Measurements from ENCODE around the gene CHST6. TPM values are rescaled to one million over a fixed set of nuclear protein-coding genes. Genes with fewer than 3 reads are reported as not detected.

CHST6 gene
- total RNA-seq, 2 experiments from 2014 or later: not detected

DNA sequence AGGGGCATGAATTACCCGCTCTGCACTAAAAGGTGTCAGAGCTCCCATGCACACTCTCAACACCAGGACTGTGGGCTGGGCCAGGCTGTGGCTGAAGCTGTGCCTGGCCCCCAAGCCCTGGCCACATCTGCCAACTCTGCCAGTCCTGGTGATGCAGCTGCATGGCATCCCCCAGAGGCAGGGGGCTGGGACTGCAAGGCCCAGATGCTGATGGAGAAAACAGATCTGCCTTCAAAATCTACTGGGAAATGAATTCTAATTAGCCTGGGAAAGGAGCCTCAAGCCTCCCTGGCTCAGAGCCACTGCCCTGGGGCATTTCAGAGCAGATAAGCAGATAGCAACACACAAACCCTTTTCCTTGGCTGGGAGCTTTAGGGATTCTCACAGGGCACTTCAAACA lies 3.4 kb downstream of the CHST6 start:
- DNase-seq (peak; percentile 6), ATAC-seq (peak; percentile 52)
- TF ChIP-seq, protein P1, sequence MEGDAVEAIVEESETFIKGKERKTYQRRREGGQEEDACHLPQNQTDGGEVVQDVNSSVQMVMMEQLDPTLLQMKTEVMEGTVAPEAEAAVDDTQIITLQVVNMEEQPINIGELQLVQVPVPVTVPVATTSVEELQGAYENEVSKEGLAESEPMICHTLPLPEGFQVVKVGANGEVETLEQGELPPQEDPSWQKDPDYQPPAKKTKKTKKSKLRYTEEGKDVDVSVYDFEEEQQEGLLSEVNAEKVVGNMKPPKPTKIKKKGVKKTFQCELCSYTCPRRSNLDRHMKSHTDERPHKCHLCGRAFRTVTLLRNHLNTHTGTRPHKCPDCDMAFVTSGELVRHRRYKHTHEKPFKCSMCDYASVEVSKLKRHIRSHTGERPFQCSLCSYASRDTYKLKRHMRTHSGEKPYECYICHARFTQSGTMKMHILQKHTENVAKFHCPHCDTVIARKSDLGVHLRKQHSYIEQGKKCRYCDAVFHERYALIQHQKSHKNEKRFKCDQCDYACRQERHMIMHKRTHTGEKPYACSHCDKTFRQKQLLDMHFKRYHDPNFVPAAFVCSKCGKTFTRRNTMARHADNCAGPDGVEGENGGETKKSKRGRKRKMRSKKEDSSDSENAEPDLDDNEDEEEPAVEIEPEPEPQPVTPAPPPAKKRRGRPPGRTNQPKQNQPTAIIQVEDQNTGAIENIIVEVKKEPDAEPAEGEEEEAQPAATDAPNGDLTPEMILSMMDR (IDR thresholded peaks at IDR 0.05): no peak
- Mint-ChIP-seq H3K36me3 (ENCODE audit: low read depth) (no peaks in the 10 kb centered on the region), H3K4me1 (ENCODE audit: low read depth) (peaks cover 6% of the 10 kb centered on the region), H3K27ac (no peak overlapping the region), H3K4me3 (no peak overlapping the region), H3K27me3 (peaks cover 29% of the 10 kb centered on the region), H3K9me3 (no peaks in the 10 kb centered on the region)
- ChIA-PET POLR2A (no interaction called here), CTCF (interaction anchor here (0.8 to 1.5 kb wide), 5 partner anchors 20 to 259 kb away, joined by 3 to 5 read pairs (median 4); partner anchors contain the start of gene TMEM170A)
- intact Hi-C loops (cut with micrococcal nuclease): no loop called here

DNA sequence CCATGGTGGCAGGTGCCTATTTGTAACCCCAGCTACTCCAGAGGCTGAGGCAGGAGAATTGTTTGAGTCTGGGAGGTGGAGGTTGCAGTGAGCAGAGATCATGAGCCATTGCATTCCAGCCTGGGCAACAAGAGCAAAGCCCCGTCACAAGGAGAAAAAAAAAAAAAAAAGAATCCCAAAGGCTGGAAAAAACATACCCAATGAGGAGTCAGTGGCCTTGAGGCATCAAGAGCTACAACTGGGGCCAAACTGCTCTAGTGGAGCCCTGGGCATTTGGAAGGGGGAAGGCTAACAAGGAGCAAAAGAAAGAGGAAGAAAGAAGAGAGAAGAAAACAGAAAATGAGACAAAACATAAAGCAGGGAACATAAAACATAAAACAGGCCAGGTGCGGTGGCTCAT lies 6.9 kb downstream of the CHST6 start:
- intact Hi-C loops (cut with micrococcal nuclease): no loop called here
- TF ChIP-seq, protein P1 (IDR thresholded peaks at IDR 0.05): no peak
- no peak for ATAC-seq
- ChIA-PET POLR2A (no interaction called here), CTCF (interaction anchor here (2.9 kb wide), 1 partner anchor 17 kb away, joined by 10 read pairs; no protein-coding TSS in a partner anchor)
- no peaks in the 10 kb centered on the region for H3K4me1 Mint-ChIP-seq (ENCODE audit: low read depth)
- H3K27ac Mint-ChIP-seq: no peak overlapping the region
- H3K27me3 Mint-ChIP-seq: peaks cover 16% of the 10 kb centered on the region
- H3K36me3 Mint-ChIP-seq (ENCODE audit: low read depth): no peaks in the 10 kb centered on the region
- DNase-seq: no peak
- H3K9me3 Mint-ChIP-seq: no peaks in the 10 kb centered on the region
- H3K4me3 Mint-ChIP-seq: no peak overlapping the region

DNA sequence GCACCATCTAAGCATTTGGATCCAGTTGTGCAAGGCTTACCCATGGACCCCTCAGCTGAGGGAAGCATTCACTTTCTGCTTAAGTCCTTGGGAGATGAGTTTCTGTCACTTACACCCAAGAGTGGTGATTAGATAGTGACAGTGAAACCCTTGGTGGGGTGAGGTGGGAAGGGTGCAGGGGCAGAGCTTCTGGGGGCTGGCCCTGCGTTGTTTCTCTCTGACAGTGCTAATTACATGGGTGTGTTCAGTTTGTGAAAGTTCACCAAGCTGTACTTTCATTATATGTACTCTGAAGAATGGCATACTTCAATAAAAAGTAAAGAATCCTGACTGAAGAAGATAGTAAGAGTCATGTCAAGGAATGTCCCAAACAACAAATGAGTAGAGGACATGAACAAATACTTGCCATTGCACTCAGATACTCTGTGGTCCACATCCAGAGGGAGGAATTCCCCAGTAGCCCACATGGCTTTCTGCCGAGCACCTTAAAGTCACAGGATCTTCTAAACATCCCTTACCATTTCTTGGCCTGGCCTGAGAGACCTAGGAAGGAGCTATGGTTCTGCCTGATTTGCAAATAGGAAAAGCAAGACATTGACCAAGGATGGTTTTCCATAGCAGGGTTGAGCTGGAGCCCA lies 8.4 kb downstream of the CHST6 start:
- no peak for DNase-seq
- Mint-ChIP-seq H3K9me3 (no peaks in the 10 kb centered on the region), H3K36me3 (ENCODE audit: low read depth) (no peaks in the 10 kb centered on the region), H3K27me3 (peaks cover 11% of the 10 kb centered on the region), H3K4me1 (ENCODE audit: low read depth) (no peaks in the 10 kb centered on the region), H3K4me3 (no peak overlapping the region), H3K27ac (no peak overlapping the region)
- POLR2A ChIA-PET: interaction anchor here (1.0 to 1.2 kb wide), 2 partner anchors 14 to 66 kb away, joined by 3 to 5 read pairs; no protein-coding TSS in a partner anchor
- CTCF ChIA-PET: interaction anchor here (2.0 to 2.9 kb wide), 2 partner anchors 15 to 22 kb away, joined by 6 to 10 read pairs; partner anchors contain the start of gene TMEM170A
- intact Hi-C loops (cut with micrococcal nuclease): no loop called here
- peak; percentile 61 for ATAC-seq
- TF ChIP-seq, protein P1 (IDR thresholded peaks at IDR 0.05): no peak

DNA sequence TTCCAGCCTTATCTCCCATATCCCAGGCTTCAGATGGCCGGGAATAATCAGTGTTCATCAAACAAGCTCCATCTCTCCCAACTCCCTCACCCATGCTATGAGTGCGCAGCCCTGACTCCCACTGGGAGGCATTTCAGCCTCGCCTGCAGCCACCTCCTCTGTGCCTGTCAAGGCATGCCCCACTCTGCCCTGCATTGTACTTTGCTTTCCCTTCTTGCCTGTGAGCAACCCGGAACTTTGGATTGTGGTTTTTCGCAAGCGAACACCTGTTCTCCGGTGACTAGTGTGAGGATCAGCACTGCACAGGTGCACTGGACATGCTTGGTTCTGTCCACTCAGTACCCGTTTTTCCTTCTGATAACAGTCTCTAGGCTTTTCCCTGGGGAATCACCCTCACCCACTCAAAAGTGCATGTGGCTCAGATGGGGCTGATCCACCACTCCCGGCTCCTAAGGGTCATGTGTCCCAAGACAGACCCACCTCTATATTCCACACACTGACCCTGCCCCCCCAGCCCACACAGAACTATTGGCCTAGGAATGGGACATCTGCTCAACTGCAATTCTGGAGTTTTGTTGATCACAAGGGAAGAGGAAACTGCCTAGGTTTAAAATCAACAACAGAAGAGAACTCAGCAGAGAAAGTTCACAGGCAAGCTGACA lies 9.1 kb downstream of the CHST6 start:
- ChIA-PET POLR2A (interaction anchor here (1.2 kb wide), 1 partner anchor 14 kb away, joined by 5 read pairs; no protein-coding TSS in a partner anchor), CTCF (interaction anchor here (1.3 to 2.9 kb wide), 3 partner anchors 9 to 21 kb away, joined by 3 to 10 read pairs (median 6); partner anchors contain the start of genes CHST6 and TMEM170A)
- no peaks in the 10 kb centered on the region for H3K9me3 Mint-ChIP-seq
- peaks cover 13% of the 10 kb centered on the region for H3K27me3 Mint-ChIP-seq
- H3K27ac Mint-ChIP-seq: no peak overlapping the region
- TF ChIP-seq, protein P1 (IDR thresholded peaks at IDR 0.05): no peak
- H3K4me3 Mint-ChIP-seq: no peak overlapping the region
- no peaks in the 10 kb centered on the region for H3K4me1 Mint-ChIP-seq (ENCODE audit: low read depth)
- ATAC-seq (no peak), DNase-seq (no peak)
- intact Hi-C loops (cut with micrococcal nuclease): no loop called here
- no peaks in the 10 kb centered on the region for H3K36me3 Mint-ChIP-seq (ENCODE audit: low read depth)
